GM23338 (cell line): ENCODE data around the gene TRIO. TPM values are rescaled to one million over a fixed set of nuclear protein-coding genes. Genes with fewer than 3 reads are reported as not detected.

Experiments
- ATAC-seq: fragments of 200-7000 bp; cut with Tn5 transposase; 3 replicates; pipeline ENCODE4 v1.9.1; 2020
- DNase-seq: peaks from one replicate; pipeline ENCODE4 v3.0.0-alpha.2; 2015; ENCODE audit warnings: low spot score
- H2AFZ ChIP-seq: fragments of 200-600 bp; sonication (generic); 2 replicates; pipeline ENCODE4 v1.8.0; 2016; ENCODE audit warnings: antibody characterized with exemption, mild to moderate bottlenecking, moderate library complexity
- H3F3A ChIP-seq: fragments of 200-600 bp; sonication (generic); replicated peaks from 2 replicates; pipeline ENCODE4 v1.8.0; 2017; ENCODE audit warnings: antibody characterized with exemption, mixed run types, low read depth
- H3K27ac ChIP-seq: fragments of 200-600 bp; sonication (generic); 2 replicates; pipeline ENCODE4 v1.6.1; 2016; ENCODE audit warnings: low read depth
- H3K27me3 ChIP-seq: fragments of 200-600 bp; sonication (generic); 2 replicates; pipeline ENCODE4 v1.8.0; 2016; ENCODE audit warnings: mild to moderate bottlenecking, mixed run types, moderate library complexity; ENCODE audit not compliant: insufficient read depth
- H3K36me3 ChIP-seq: fragments of 200-600 bp; sonication (generic); 2 replicates; pipeline ENCODE4 v1.8.0; 2016; ENCODE audit warnings: mild to moderate bottlenecking; ENCODE audit not compliant: insufficient read depth
- H3K4me1 ChIP-seq: fragments of 200-600 bp; sonication (generic); 2 replicates; pipeline ENCODE4 v1.8.0; 2016; ENCODE audit warnings: mild to moderate bottlenecking, moderate library complexity; ENCODE audit not compliant: insufficient read depth
- H3K4me2 ChIP-seq: fragments of 200-600 bp; sonication (generic); 2 replicates; pipeline ENCODE4 v1.7.1; 2017; ENCODE audit warnings: mixed run types
- H3K4me3 ChIP-seq: fragments of 200-600 bp; sonication (generic); 2 replicates; pipeline ENCODE4 v1.6.1; 2016; ENCODE audit warnings: mixed run types
- H3K79me2 ChIP-seq: fragments of 200-600 bp; sonication (generic); replicated peaks from 2 replicates; pipeline ENCODE4 v1.8.0; 2017; ENCODE audit warnings: mild to moderate bottlenecking; ENCODE audit not compliant: insufficient read depth
- H3K9me2 ChIP-seq: fragments of 200-600 bp; sonication (generic); 2 replicates; pipeline ENCODE4 v1.8.0; 2017; ENCODE audit not compliant: insufficient read depth
- H4K20me1 ChIP-seq: fragments of 200-600 bp; sonication (generic); replicated peaks from 2 replicates; pipeline ENCODE4 v1.8.0; 2017; ENCODE audit warnings: mild to moderate bottlenecking; ENCODE audit not compliant: insufficient read depth
- H3K27ac Mint-ChIP-seq: 2 replicates; pipeline ENCODE4 v1.8.0; 2020; ENCODE audit warnings: inconsistent platforms, mild to moderate bottlenecking, moderate library complexity, mixed read lengths
- H3K27me3 Mint-ChIP-seq: 3 replicates; pipeline ENCODE4 v1.8.0; 2022; ENCODE audit warnings: low read depth, mild to moderate bottlenecking, moderate library complexity, mixed read lengths, inconsistent platforms; ENCODE audit not compliant: insufficient read depth, poor library complexity
- H3K36me3 Mint-ChIP-seq: 3 replicates; pipeline ENCODE4 v1.8.0; 2021; ENCODE audit warnings: low read depth, mild to moderate bottlenecking, inconsistent platforms, moderate library complexity, mixed read lengths
- H3K4me1 Mint-ChIP-seq: 3 replicates; pipeline ENCODE4 v1.8.0; 2020; ENCODE audit warnings: mild to moderate bottlenecking, inconsistent platforms, mixed read lengths
- H3K4me3 Mint-ChIP-seq: 3 replicates; pipeline ENCODE4 v1.8.0; 2021; ENCODE audit warnings: moderate library complexity, mild to moderate bottlenecking, inconsistent platforms, mixed read lengths
- H3K9me3 Mint-ChIP-seq: 3 replicates; pipeline ENCODE4 v1.8.0; 2020; ENCODE audit warnings: moderate library complexity, mild to moderate bottlenecking, inconsistent platforms, mixed read lengths
- JUNB ChIP-seq: IDR thresholded peaks from one replicate; pipeline ENCODE4 v1.6.1; 2016; ENCODE audit warnings: antibody characterized with exemption; ENCODE audit not compliant: unreplicated experiment
- STAT1 ChIP-seq: IDR thresholded peaks from one replicate; pipeline ENCODE4 v1.6.1; 2016; ENCODE audit warnings: antibody characterized with exemption; ENCODE audit not compliant: unreplicated experiment
- ZNF331 ChIP-seq: fragments of 250-450 bp; sonication (Bioruptor Pico); IDR thresholded peaks from 2 replicates; pipeline ENCODE4 v1.5.0; 2020; ENCODE audit warnings: low read depth, mild to moderate bottlenecking, moderate library complexity
- polyA plus RNA-seq: library from polyadenylated mRNA; unstranded; fragments of >200 nt; fragmentation: Nextera tagmentation; extraction: Ambion mirVana; gene quantifications from 2 replicates; pipeline ENCODE4 v1.2.1, GENCODE V29; 2016
- total RNA-seq: library from RNA; depleted of rRNA; stranded (reverse); fragments of >200 nt; shearing (Covaris generic); gene quantifications from 2 replicates; pipeline ENCODE4 v1.2.3, GENCODE V29; 2014
- TF ChIP-seq, protein P1 (sequence below): IDR thresholded peaks from 2 replicates; pipeline ENCODE4 v1.6.1; 2016; ENCODE audit warnings: antibody characterized with exemption
- TF ChIP-seq, protein P2 (sequence below), 2 experiments: fragments of 200-600 bp in 1 of 2; sonication (generic) in 1 of 2; conservative IDR thresholded peaks; 2 replicates each; pipeline versions ENCODE4 v1.5.1 to v1.6.1; 2016 to 2017; ENCODE audit warnings: antibody characterized with exemption in 2 of 2, low read depth in 2 of 2, mild to moderate bottlenecking in 2 of 2, moderate library complexity in 1 of 2
- TF ChIP-seq, protein P3 (sequence below): fragments of 250-450 bp; sonication (Bioruptor Pico); IDR thresholded peaks from 2 replicates; pipeline ENCODE4 v1.5.0; 2020; ENCODE audit warnings: mild to moderate bottlenecking, moderate library complexity

TRIO gene
- total and polyA plus RNA-seq, 2 experiments from 2014 or later: 13.8 to 113 TPM

DNA sequence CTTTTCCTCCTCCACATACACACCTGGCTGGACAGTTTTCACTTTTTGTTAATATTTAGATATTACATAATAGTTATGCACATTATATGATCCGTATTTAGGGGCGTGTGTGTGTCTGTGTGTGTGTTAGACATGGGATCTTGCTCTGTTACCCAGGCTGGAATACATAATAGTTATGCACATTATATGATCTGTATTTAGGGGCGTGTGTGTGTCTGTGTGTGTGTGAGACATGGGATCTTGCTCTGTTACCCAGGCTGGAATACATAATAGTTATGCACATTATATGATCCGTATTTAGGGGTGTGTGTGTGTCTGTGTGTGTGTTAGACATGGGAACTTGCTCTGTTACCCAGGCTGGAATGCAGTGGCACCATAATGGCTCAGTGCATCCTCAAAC is 239.5 kb downstream of the TRIO start:
- no peak overlapping the region for H3K4me2 ChIP-seq
- peaks cover 48% of the 10 kb centered on the region for H3K4me1 Mint-ChIP-seq
- ATAC-seq: no peak

DNA sequence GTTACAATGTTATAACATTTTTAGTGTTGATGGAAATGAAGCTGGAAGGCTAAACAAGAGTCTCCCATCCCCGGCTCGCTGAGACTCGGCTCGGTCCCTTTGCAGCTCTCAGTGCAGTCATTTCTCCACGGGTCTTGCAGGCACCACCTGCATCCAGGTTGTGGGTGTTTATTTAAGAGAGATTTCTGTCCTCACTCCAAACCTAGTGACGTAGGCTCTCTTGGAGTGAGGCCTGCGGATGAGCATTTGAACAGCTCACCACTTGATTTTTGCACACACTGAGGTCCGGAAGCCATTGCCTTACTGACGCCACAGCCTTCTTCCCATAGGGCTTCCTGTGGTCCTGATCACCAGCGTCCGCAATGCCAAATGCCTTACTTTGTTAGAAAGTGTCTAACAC is 240.8 kb downstream of the TRIO start:
- Histone ChIP-seq H4K20me1 (0 out of 2 replicates have a peak, but pooled peaks cover 6% of the 10 kb centered on the region), H3K79me2 (no peaks in the 10 kb centered on the region), H3K27ac (no peak overlapping the region), H3K27me3 (no peaks in the 10 kb centered on the region), H3K4me3 (no peak overlapping the region), H2AFZ (no peak overlapping the region), H3K4me1 (peaks cover 20% of the 10 kb centered on the region), H3K9me2 (no peaks in the 10 kb centered on the region), H3K4me2 (no peak overlapping the region), H3K36me3 (peaks cover 19% of the 10 kb centered on the region; the same call in 1 of the 2 replicates), H3F3A (0 out of 2 replicates have a peak, but pooled peaks cover 6% of the 10 kb centered on the region)
- no peak overlapping the region for H3K4me3 Mint-ChIP-seq
- DNase-seq (no peak), ATAC-seq (no peak)
- H3K27me3 Mint-ChIP-seq: peaks cover 8% of the 10 kb centered on the region
- H3K9me3 Mint-ChIP-seq: no peaks in the 10 kb centered on the region
- peaks cover 51% of the 10 kb centered on the region for H3K4me1 Mint-ChIP-seq
- TF ChIP-seq JUNB: no peak
- H3K27ac Mint-ChIP-seq: no peak overlapping the region
- peaks cover 48% of the 10 kb centered on the region for H3K36me3 Mint-ChIP-seq

More for the DNA sequence above, 239.5 kb downstream of the TRIO start:
- Histone ChIP-seq H3K4me3 (no peak overlapping the region), H3K79me2 (no peaks in the 10 kb centered on the region), H2AFZ (no peak overlapping the region), H3K27me3 (no peaks in the 10 kb centered on the region), H3K27ac (no peak overlapping the region), H3K4me1 (peaks cover 17% of the 10 kb centered on the region), H3F3A (0 out of 2 replicates have a peak, but pooled peaks cover 6% of the 10 kb centered on the region), H3K9me2 (no peaks in the 10 kb centered on the region), H3K36me3 (peaks cover 27% of the 10 kb centered on the region), H4K20me1 (0 out of 2 replicates have a peak, but pooled peaks cover 6% of the 10 kb centered on the region)
- H3K9me3 Mint-ChIP-seq: no peaks in the 10 kb centered on the region
- H3K27ac Mint-ChIP-seq: no peak overlapping the region
- H3K36me3 Mint-ChIP-seq: peaks cover 50% of the 10 kb centered on the region
- peaks cover 8% of the 10 kb centered on the region for H3K27me3 Mint-ChIP-seq
- no peak for DNase-seq
- TF ChIP-seq STAT1 (no peak), ZNF331 (CRISPR knock-in tag) (no peak), JUNB (no peak)
- TF ChIP-seq, protein P1, sequence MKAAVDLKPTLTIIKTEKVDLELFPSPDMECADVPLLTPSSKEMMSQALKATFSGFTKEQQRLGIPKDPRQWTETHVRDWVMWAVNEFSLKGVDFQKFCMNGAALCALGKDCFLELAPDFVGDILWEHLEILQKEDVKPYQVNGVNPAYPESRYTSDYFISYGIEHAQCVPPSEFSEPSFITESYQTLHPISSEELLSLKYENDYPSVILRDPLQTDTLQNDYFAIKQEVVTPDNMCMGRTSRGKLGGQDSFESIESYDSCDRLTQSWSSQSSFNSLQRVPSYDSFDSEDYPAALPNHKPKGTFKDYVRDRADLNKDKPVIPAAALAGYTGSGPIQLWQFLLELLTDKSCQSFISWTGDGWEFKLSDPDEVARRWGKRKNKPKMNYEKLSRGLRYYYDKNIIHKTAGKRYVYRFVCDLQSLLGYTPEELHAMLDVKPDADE: no peak
- TF ChIP-seq, protein P2, sequence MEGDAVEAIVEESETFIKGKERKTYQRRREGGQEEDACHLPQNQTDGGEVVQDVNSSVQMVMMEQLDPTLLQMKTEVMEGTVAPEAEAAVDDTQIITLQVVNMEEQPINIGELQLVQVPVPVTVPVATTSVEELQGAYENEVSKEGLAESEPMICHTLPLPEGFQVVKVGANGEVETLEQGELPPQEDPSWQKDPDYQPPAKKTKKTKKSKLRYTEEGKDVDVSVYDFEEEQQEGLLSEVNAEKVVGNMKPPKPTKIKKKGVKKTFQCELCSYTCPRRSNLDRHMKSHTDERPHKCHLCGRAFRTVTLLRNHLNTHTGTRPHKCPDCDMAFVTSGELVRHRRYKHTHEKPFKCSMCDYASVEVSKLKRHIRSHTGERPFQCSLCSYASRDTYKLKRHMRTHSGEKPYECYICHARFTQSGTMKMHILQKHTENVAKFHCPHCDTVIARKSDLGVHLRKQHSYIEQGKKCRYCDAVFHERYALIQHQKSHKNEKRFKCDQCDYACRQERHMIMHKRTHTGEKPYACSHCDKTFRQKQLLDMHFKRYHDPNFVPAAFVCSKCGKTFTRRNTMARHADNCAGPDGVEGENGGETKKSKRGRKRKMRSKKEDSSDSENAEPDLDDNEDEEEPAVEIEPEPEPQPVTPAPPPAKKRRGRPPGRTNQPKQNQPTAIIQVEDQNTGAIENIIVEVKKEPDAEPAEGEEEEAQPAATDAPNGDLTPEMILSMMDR (conservative IDR thresholded peaks at IDR 0.05; ENCODE audit: low read depth in 2 of 2): no peak
- no peak overlapping the region for H3K4me3 Mint-ChIP-seq

DNA sequence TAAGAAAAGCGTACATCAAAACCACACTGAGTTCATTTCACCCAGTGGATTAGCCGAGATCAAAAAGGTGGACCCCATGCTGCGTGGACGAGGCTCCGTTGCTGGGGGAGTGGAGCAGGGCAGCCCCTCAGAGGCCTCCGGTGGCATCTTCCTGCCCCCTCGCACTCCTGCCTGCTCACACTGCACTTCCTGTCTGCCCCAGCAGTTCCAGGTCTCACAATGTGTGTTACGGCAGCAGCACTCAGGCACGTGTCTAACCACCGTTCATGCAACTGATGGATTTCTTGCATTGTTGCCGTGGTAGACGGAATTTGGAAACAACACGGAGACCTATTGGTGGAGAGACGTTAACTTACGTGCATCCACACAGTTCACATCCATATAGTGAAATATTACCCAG is 241.9 kb downstream of the TRIO start:
- Histone ChIP-seq H3F3A (no peaks in the 10 kb centered on the region), H3K36me3 (peaks cover 28% of the 10 kb centered on the region; the same call in 1 of the 2 replicates), H3K9me2 (no peaks in the 10 kb centered on the region), H4K20me1 (0 out of 2 replicates have a peak, but pooled peaks cover 6% of the 10 kb centered on the region), H3K27ac (no peak overlapping the region), H3K4me1 (peaks cover 12% of the 10 kb centered on the region; the same call in 1 of the 2 replicates), H3K4me3 (no peak overlapping the region), H3K79me2 (no peaks in the 10 kb centered on the region), H3K27me3 (no peaks in the 10 kb centered on the region), H3K4me2 (no peak overlapping the region), H2AFZ (no peak overlapping the region)
- H3K27ac Mint-ChIP-seq: no peak overlapping the region; the same call in 1 of the 2 replicates
- no peak for DNase-seq
- peaks cover 47% of the 10 kb centered on the region for H3K36me3 Mint-ChIP-seq
- peaks cover 43% of the 10 kb centered on the region for H3K4me1 Mint-ChIP-seq
- H3K4me3 Mint-ChIP-seq: no peak overlapping the region
- no peak for ATAC-seq
- peaks cover 8% of the 10 kb centered on the region for H3K27me3 Mint-ChIP-seq
- H3K9me3 Mint-ChIP-seq: no peaks in the 10 kb centered on the region
- TF ChIP-seq, protein P3, sequence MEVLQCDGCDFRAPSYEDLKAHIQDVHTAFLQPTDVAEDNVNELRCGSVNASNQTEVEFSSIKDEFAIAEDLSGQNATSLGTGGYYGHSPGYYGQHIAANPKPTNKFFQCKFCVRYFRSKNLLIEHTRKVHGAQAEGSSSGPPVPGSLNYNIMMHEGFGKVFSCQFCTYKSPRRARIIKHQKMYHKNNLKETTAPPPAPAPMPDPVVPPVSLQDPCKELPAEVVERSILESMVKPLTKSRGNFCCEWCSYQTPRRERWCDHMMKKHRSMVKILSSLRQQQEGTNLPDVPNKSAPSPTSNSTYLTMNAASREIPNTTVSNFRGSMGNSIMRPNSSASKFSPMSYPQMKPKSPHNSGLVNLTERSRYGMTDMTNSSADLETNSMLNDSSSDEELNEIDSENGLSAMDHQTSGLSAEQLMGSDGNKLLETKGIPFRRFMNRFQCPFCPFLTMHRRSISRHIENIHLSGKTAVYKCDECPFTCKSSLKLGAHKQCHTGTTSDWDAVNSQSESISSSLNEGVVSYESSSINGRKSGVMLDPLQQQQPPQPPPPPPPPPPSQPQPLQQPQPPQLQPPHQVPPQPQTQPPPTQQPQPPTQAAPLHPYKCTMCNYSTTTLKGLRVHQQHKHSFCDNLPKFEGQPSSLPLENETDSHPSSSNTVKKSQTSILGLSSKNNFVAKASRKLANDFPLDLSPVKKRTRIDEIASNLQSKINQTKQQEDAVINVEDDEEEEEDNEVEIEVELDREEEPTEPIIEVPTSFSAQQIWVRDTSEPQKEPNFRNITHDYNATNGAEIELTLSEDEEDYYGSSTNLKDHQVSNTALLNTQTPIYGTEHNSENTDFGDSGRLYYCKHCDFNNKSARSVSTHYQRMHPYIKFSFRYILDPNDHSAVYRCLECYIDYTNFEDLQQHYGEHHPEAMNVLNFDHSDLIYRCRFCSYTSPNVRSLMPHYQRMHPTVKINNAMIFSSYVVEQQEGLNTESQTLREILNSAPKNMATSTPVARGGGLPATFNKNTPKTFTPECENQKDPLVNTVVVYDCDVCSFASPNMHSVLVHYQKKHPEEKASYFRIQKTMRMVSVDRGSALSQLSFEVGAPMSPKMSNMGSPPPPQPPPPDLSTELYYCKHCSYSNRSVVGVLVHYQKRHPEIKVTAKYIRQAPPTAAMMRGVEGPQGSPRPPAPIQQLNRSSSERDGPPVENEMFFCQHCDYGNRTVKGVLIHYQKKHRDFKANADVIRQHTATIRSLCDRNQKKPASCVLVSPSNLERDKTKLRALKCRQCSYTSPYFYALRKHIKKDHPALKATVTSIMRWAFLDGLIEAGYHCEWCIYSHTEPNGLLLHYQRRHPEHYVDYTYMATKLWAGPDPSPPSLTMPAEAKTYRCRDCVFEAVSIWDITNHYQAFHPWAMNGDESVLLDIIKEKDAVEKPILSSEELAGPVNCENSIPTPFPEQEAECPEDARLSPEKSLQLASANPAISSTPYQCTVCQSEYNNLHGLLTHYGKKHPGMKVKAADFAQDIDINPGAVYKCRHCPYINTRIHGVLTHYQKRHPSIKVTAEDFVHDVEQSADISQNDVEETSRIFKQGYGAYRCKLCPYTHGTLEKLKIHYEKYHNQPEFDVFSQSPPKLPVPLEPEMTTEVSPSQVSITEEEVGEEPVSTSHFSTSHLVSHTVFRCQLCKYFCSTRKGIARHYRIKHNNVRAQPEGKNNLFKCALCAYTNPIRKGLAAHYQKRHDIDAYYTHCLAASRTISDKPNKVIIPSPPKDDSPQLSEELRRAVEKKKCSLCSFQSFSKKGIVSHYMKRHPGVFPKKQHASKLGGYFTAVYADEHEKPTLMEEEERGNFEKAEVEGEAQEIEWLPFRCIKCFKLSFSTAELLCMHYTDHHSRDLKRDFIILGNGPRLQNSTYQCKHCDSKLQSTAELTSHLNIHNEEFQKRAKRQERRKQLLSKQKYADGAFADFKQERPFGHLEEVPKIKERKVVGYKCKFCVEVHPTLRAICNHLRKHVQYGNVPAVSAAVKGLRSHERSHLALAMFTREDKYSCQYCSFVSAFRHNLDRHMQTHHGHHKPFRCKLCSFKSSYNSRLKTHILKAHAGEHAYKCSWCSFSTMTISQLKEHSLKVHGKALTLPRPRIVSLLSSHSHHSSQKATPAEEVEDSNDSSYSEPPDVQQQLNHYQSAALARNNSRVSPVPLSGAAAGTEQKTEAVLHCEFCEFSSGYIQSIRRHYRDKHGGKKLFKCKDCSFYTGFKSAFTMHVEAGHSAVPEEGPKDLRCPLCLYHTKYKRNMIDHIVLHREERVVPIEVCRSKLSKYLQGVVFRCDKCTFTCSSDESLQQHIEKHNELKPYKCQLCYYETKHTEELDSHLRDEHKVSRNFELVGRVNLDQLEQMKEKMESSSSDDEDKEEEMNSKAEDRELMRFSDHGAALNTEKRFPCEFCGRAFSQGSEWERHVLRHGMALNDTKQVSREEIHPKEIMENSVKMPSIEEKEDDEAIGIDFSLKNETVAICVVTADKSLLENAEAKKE (CRISPR knock-in tag): no peak
- no peak for TF ChIP-seq ZNF331 (CRISPR knock-in tag)
